ENCODE measurements around the gene NEK1.

The NEK1 gene

GRCh38 chr4:169657470-169658107 is 45.2 kb upstream of the NEK1 start:
- no peak overlapping the region for H3K9ac ChIP-seq (ENCODE audit: low read length)
- H3K4me2 ChIP-seq (ENCODE audit: low read length), result no peak overlapping the region
- peaks cover 16% of the 10 kb centered on the region for H3K4me1 ChIP-seq (ENCODE audit: low read length)
- H2AFZ ChIP-seq (ENCODE audit: low read depth, low read length), result no peak overlapping the region
- no peaks in the 10 kb centered on the region for H3K27me3 ChIP-seq (ENCODE audit: low read depth, low read length)
- no peaks in the 10 kb centered on the region for H3K9me3 ChIP-seq (ENCODE audit: insufficient read depth, low read length)
- H3K36me3 ChIP-seq (replicated peaks; ENCODE audit: low read depth, low read length), result peaks cover 2% of the 10 kb centered on the region
- H4K20me1 ChIP-seq (ENCODE audit: insufficient read depth, low read length), result no peaks in the 10 kb centered on the region
- H3K4me3 ChIP-seq (ENCODE audit: low read length), result no peak overlapping the region
- TF ChIP-seq CTCF (IDR thresholded peaks at IDR 0.05; ENCODE audit: low read depth, low read length) (no peak), EZH2phosphoT487 (IDR thresholded peaks at IDR 0.05; ENCODE audit: low read depth) (no peak)
- H3K79me2 ChIP-seq (ENCODE audit: low read length), result peaks cover 10% of the 10 kb centered on the region
- H3K27ac ChIP-seq (ENCODE audit: low read length), result no peak overlapping the region

DNA sequence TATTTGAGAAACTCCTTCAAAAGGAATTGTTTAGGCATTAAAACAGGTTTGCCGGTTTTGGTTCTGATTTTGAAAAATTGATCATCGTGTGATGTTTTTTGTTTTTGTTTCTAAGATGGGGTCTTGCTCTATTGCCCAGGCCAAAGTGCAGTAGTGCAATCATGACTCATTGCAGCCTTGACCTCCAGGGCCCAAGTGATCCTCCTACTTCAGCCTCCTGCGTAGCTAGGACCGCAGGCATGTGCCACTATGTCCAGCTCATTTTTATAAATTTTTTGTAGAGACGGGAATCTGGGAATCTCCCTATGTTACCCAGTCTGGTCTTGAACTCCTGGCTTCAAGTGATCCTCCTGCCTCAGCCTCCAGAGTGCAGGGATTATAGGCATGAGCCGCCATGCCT is 43.0 kb upstream of the NEK1 start:
- Histone ChIP-seq H3K79me2 (ENCODE audit: low read length) (peaks cover 10% of the 10 kb centered on the region), H3K27ac (ENCODE audit: low read length) (no peak overlapping the region)
- no peak for TF ChIP-seq CTCF (IDR thresholded peaks at IDR 0.05; ENCODE audit: low read depth, low read length)
- no peak for TF ChIP-seq EZH2phosphoT487 (IDR thresholded peaks at IDR 0.05; ENCODE audit: low read depth)

DNA sequence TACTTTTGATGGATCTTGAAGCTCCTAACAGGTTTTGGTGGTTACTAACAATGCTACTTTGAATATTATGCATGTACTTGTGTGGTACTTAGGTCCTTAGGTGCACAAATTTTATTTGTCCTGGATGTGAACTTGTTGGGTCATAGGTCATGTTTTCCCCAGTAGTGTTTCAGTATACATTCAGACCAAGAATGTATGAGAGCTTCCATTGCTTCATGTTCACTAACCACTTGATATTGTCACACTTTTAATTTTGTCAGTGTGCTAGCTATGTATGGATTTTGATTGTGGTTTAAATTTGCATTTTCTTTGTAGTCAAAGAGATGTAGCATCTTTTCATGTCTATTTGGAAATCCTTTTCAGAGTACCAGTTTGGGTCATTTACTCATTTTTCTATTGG is 40.2 kb upstream of the NEK1 start:
- Histone ChIP-seq H3K4me1 (ENCODE audit: low read length) (peaks cover 9% of the 10 kb centered on the region), H2AFZ (ENCODE audit: low read depth, low read length) (no peak overlapping the region), H3K27ac (ENCODE audit: low read length) (no peak overlapping the region), H3K79me2 (ENCODE audit: low read length) (peaks cover 4% of the 10 kb centered on the region; the same call in 1 of the 2 replicates), H3K4me2 (ENCODE audit: low read length) (no peak overlapping the region), H3K4me3 (ENCODE audit: low read length) (no peak overlapping the region), H3K9ac (ENCODE audit: low read length) (no peak overlapping the region), H3K27me3 (ENCODE audit: low read depth, low read length) (no peaks in the 10 kb centered on the region), H3K9me3 (ENCODE audit: insufficient read depth, low read length) (no peaks in the 10 kb centered on the region), H3K36me3 (replicated peaks; ENCODE audit: low read depth, low read length) (peaks cover 13% of the 10 kb centered on the region), H4K20me1 (ENCODE audit: insufficient read depth, low read length) (0 out of 2 replicates have a peak, but pooled peaks cover 3% of the 10 kb centered on the region)
- TF ChIP-seq CTCF (IDR thresholded peaks at IDR 0.05; ENCODE audit: low read depth, low read length), result no peak
- TF ChIP-seq EZH2phosphoT487 (IDR thresholded peaks at IDR 0.05; ENCODE audit: low read depth), result no peak

More for the DNA sequence above, 43.0 kb upstream of the NEK1 start:
- Histone ChIP-seq H3K27me3 (ENCODE audit: low read depth, low read length) (no peaks in the 10 kb centered on the region), H4K20me1 (ENCODE audit: insufficient read depth, low read length) (no peaks in the 10 kb centered on the region), H3K9me3 (ENCODE audit: insufficient read depth, low read length) (no peaks in the 10 kb centered on the region), H2AFZ (ENCODE audit: low read depth, low read length) (no peak overlapping the region), H3K9ac (ENCODE audit: low read length) (no peak overlapping the region), H3K4me1 (ENCODE audit: low read length) (peaks cover 13% of the 10 kb centered on the region), H3K36me3 (replicated peaks; ENCODE audit: low read depth, low read length) (peaks cover 9% of the 10 kb centered on the region), H3K4me2 (ENCODE audit: low read length) (no peak overlapping the region), H3K4me3 (ENCODE audit: low read length) (no peak overlapping the region)

DNA sequence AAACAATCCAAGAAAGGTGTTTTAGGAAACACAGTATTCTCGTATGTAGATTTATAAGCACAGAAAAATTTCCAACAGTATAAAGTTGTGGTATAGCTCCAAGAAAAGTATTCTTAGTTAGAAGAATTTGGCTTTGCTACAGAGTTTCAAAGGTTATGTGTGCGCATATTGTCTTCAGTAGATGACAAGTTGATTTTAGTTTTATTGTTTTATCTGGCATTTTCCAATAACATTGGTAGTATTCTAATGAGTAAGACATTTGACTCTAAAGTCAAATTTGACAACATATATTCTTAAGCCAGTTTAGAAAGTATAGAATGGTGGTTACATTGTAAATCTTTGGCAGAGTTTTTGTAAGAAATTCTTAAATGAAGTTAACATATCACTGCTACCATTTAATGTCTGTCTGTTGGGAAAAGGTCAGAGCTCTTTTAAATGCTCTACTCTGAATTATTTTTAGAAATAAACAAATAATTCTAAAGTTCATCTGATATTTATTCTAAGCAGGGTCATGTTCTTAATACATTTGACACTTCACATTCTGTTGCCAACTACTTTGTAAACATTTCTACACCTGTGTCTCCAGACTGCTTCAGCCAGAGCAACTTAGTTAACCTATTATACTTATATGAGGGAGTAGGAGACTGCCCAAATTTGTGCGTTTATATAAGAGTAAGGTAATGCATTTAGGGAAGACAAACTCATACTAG is 38.0 kb upstream of the NEK1 start:
- no peak overlapping the region for H3K27ac ChIP-seq (ENCODE audit: low read length)

More for the DNA sequence above, 38.0 kb upstream of the NEK1 start:
- Histone ChIP-seq H3K79me2 (ENCODE audit: low read length) (0 out of 2 replicates have a peak, but pooled peaks cover under 1% of the 10 kb centered on the region), H3K9ac (ENCODE audit: low read length) (no peak overlapping the region), H3K27me3 (ENCODE audit: low read depth, low read length) (no peaks in the 10 kb centered on the region), H3K9me3 (ENCODE audit: insufficient read depth, low read length) (no peaks in the 10 kb centered on the region), H3K36me3 (replicated peaks; ENCODE audit: low read depth, low read length) (peaks cover 16% of the 10 kb centered on the region), H3K4me1 (ENCODE audit: low read length) (peaks cover 9% of the 10 kb centered on the region), H3K4me3 (ENCODE audit: low read length) (no peak overlapping the region), H2AFZ (ENCODE audit: low read depth, low read length) (no peak overlapping the region), H3K4me2 (ENCODE audit: low read length) (no peak overlapping the region), H4K20me1 (ENCODE audit: insufficient read depth, low read length) (0 out of 2 replicates have a peak, but pooled peaks cover 3% of the 10 kb centered on the region)
- no peak for TF ChIP-seq CTCF (IDR thresholded peaks at IDR 0.05; ENCODE audit: low read depth, low read length)
- TF ChIP-seq EZH2phosphoT487 (IDR thresholded peaks at IDR 0.05; ENCODE audit: low read depth), result no peak
